HepG2 (cell line): ENCODE data around the gene KRTAP6-1. TPM values are rescaled to one million over a fixed set of nuclear protein-coding genes. Genes with fewer than 3 reads are reported as not detected.
A peak's percentile ranks its signal among the peaks of the same experiment; 100 is the strongest.

Source experiments
- ATAC-seq: fragments of 200-7000 bp; cut with Tn5 transposase; 3 replicates; pipeline ENCODE4 v1.9.1; 2020; ENCODE audit warnings: mild to moderate bottlenecking, moderate library complexity
- BruUV-seq: library from RNA; stranded (reverse); fragments of 400-500 nt; replicated peaks from 2 replicates; lab custom pipeline; 2021; lab: Mats Ljungman, UMichigan
- CTCF ChIA-PET: fragments of 300-600 bp; formaldehyde crosslinking; extraction: SDS; loops from one replicate; lab custom pipeline; 2021; ENCODE audit warnings: low total read pairs, inconsistent platforms, low intra/inter-chr PET ratio; lab: Yijun Ruan, JAX
- POLR2A ChIA-PET: fragments of 350-600 bp; sonication (Branson Sonifier 250); formaldehyde crosslinking; loops from one replicate; lab custom pipeline; 2020; ENCODE audit warnings: antibody characterized with exemption, inconsistent platforms; lab: Yijun Ruan, JAX
- DNase-seq: peaks from one replicate; pipeline ENCODE4 v3.0.0-alpha.2; 2015; ENCODE audit warnings: low spot score
- FAIRE-seq: peaks from 3 replicates; lab custom pipeline; 2011; peaks lifted over from hg19 to GRCh38; lab: Jason Lieb, UNC
- H2AFZ ChIP-seq: one replicate; pipeline ENCODE4 v1.6.1; 2011; ENCODE audit warnings: low read length, inconsistent platforms
- H3K27ac ChIP-seq: fragments of 300-600 bp; 3 replicates; pipeline ENCODE4 v1.8.0; 2011; ENCODE audit warnings: mixed run types, mild to moderate bottlenecking, mixed read lengths, low read length, inconsistent platforms; ENCODE audit not compliant: insufficient read depth; ENCODE audit errors: extremely low read length
- H3K27me3 ChIP-seq, 2 experiments: fragments of 200-600 bp in 1 of 2; 2 replicates in 1 of 2; 3 replicates in 1 of 2; pipeline versions ENCODE4 v1.6.0 to v1.8.0; 2011; ENCODE audit warnings: low read length in 2 of 2, mild to moderate bottlenecking in 2 of 2, moderate library complexity in 2 of 2, inconsistent platforms in 1 of 2; ENCODE audit not compliant: insufficient read depth in 2 of 2, control insufficient read depth in 1 of 2
- H3K36me3 ChIP-seq, 2 experiments: fragments of 200-600 bp in 1 of 2; replicated peaks in 1 of 2; 2 replicates in 1 of 2; 3 replicates in 1 of 2; pipeline versions ENCODE4 v1.5.1 to v1.8.0; 2011; ENCODE audit warnings: low read length in 2 of 2, inconsistent platforms in 1 of 2; ENCODE audit not compliant: insufficient read depth in 2 of 2, control insufficient read depth in 1 of 2
- H3K4me1 ChIP-seq: 2 replicates; pipeline ENCODE4 v1.5.1; 2012; ENCODE audit warnings: low read length, inconsistent platforms; ENCODE audit not compliant: insufficient read depth
- H3K4me2 ChIP-seq: 2 replicates; pipeline ENCODE4 v1.6.0; 2011; ENCODE audit warnings: low read depth, low read length, inconsistent platforms
- H3K4me3 ChIP-seq, 3 experiments: fragments of 200-600 bp in 1 of 3; sonication (generic), shearing (Covaris generic) in 1 of 3; replicated peaks in 1 of 3; 2 replicates each; pipeline ENCODE4 v1.5.1; 2011 to 2016; ENCODE audit warnings: low read length in 3 of 3, inconsistent platforms in 2 of 3, low read depth in 2 of 3, mild to moderate bottlenecking in 2 of 3, control low read depth in 1 of 3, mixed read lengths in 1 of 3; ENCODE audit not compliant: insufficient read depth in 1 of 3
- H3K79me2 ChIP-seq: one replicate; pipeline ENCODE4 v1.6.1; 2011; ENCODE audit warnings: low read length, inconsistent platforms; ENCODE audit not compliant: insufficient read depth
- H3K9ac ChIP-seq: 2 replicates; pipeline ENCODE4 v1.6.0; 2011; ENCODE audit warnings: mild to moderate bottlenecking, low read depth, low read length, inconsistent platforms; ENCODE audit not compliant: insufficient read depth
- H3K9me3 ChIP-seq: 2 replicates; pipeline ENCODE4 v1.5.1; 2012; ENCODE audit warnings: mild to moderate bottlenecking, low read length
- H4K20me1 ChIP-seq: 2 replicates; pipeline ENCODE4 v1.6.0; 2011; ENCODE audit warnings: inconsistent platforms, mild to moderate bottlenecking, low read length, moderate library complexity; ENCODE audit not compliant: insufficient read depth
- GMEB1 ChIP-seq: sonication (generic); formaldehyde crosslinking; IDR thresholded peaks from 2 replicates; pipeline ENCODE4 v1.5.1; 2020; ENCODE audit warnings: missing genetic modification reagents, mild to moderate bottlenecking, borderline replicate concordance
- MAFK ChIP-seq, 2 experiments: IDR thresholded peaks in 1 of 2; conservative IDR thresholded peaks in 1 of 2; 2 replicates each; pipeline ENCODE4 v1.6.1; 2011; ENCODE audit warnings: improper control_type of control experiment in 2 of 2, low read length in 2 of 2
- NFE2L2 ChIP-seq: fragments of 150-350 bp; IDR thresholded peaks from 2 replicates; pipeline ENCODE4 v1.6.1; 2014; ENCODE audit warnings: low read length
- RFX1 ChIP-seq: fragments of 450-650 bp; IDR thresholded peaks from 2 replicates; pipeline ENCODE4 v1.6.1; 2017
- ZBTB1 ChIP-seq: sonication (generic); formaldehyde crosslinking; IDR thresholded peaks from 2 replicates; pipeline ENCODE4 v1.4.0; 2020; ENCODE audit warnings: missing genetic modification reagents, borderline replicate concordance
- ZNF30 ChIP-seq: sonication (generic); formaldehyde crosslinking; IDR thresholded peaks from 2 replicates; pipeline ENCODE4 v1.5.0; 2020; ENCODE audit warnings: mild to moderate bottlenecking, missing genetic modification reagents
- ZNF317 ChIP-seq: sonication (generic); formaldehyde crosslinking; IDR thresholded peaks from 2 replicates; pipeline ENCODE4 v1.5.0; 2020; ENCODE audit warnings: mild to moderate bottlenecking, missing genetic modification reagents
- ZNF326 ChIP-seq: sonication (generic); formaldehyde crosslinking; IDR thresholded peaks from 2 replicates; pipeline ENCODE4 v1.4.0; 2020; ENCODE audit warnings: missing genetic modification reagents, borderline replicate concordance
- WGBS: methylation state at CpG from one replicate; pipeline ENCODE4 v1.1.6; 2017; ENCODE audit warnings: low lambda C conversion rate; 5-methylcytosine and 5-hydroxymethylcytosine counted together
- in situ Hi-C: cut with HindIII; loops from 2 replicates; pipeline ENCODE4 v1.10.0; 2017; ENCODE audit warnings: low pct_unique_long_range_greater_than_20kb; ENCODE audit not compliant: extremely low pct_ligation_motif_present
- intact Hi-C: fragments of 100-400 bp; cut with micrococcal nuclease; formaldehyde crosslinking; loops from one replicate; pipeline ENCODE4 v1.10.0; 2022; ENCODE audit not compliant: unreplicated experiment
- polyA plus RNA-seq, 8 experiments: library from polyadenylated mRNA; depleted of rRNA in 3 of 8; stranded (reverse) in 7 of 8; unstranded in 1 of 8; fragments of >200 nt; fragmentation: Illumina TruSeq in 4 of 8; extraction: Trizol in 4 of 8; gene quantifications; 2 replicates each; pipeline versions ENCODE4 v1.2.1 to v1.2.3, GENCODE V29; 2011 to 2016; ENCODE audit warnings: low read depth in 4 of 8, missing spikeins in 1 of 8, mixed read lengths in 1 of 8; ENCODE audit not compliant: insufficient read depth in 1 of 8
- total RNA-seq, 5 experiments: library from RNA; depleted of rRNA; stranded (reverse); fragments of >200 nt; fragmentation: Illumina TruSeq; extraction: Trizol; gene quantifications; 2 replicates each; pipeline ENCODE4 v1.2.3, GENCODE V29; 2016; ENCODE audit warnings: low read depth in 1 of 5

Gene KRTAP6-1
- total and polyA plus RNA-seq, 2 of the 13 experiments (the other 11 are each of a cell fraction or from before 2014, with no cell fraction given) = not detected

- H3K27ac ChIP-seq = no peak within 1 kb of the TSS
- H3K4me1 ChIP-seq = no peaks in the 10 kb centered on the region
- intact Hi-C loops (no loop called here), in situ Hi-C loops (no loop called here)
- WGBS = 0% methylated on average over 1 of the region's 1 CpG
- no peak for DNase-seq
- H3K4me2 ChIP-seq = no peak within 1 kb of the TSS
- H2AFZ ChIP-seq = no peak within 1 kb of the TSS
- ChIA-PET CTCF (no interaction called here), POLR2A (no interaction called here)
- H4K20me1 ChIP-seq = no peaks in the 10 kb centered on the region
- H3K36me3 ChIP-seq = no peaks in the 10 kb centered on the region
- TF ChIP-seq ZNF30 (CRISPR knock-in tag) (no peak), RFX1 (no peak), ZNF317 (no peak), MAFK (conservative IDR thresholded peaks at IDR 0.05 in 1 of 2, IDR thresholded peaks at IDR 0.05 in 1 of 2; ENCODE audit: low read length in 2 of 2) (0 out of 4 replicates have a peak, but pooled peaks of 1 of the 2 experiments have one; percentile 8), NFE2L2 (no peak)
- H3K9ac ChIP-seq = no peak within 1 kb of the TSS
- H3K27me3 ChIP-seq = no peaks in the 10 kb centered on the region
- ATAC-seq = no peak
- BruUV-seq = no TSS peak
- peaks cover 91% of the 10 kb centered on the region for H3K9me3 ChIP-seq
- H3K4me3 ChIP-seq = no peak within 1 kb of the TSS
- no peak for FAIRE-seq
- no peaks in the 10 kb centered on the region for H3K79me2 ChIP-seq
These were observed 12.9 kb downstream of the KRTAP6-1 start, which contains the start of gene KRTAP22-1 for GRCh38 chr21:30600787-30601186. KRTAP22-1 (plus strand) TSS chr21:30601087.

- no peak for FAIRE-seq
These were observed 14.9 kb downstream of the KRTAP6-1 start, which contains the start of gene KRTAP6-2 for GRCh38 chr21:30598802-30599201. KRTAP6-2 (minus strand) TSS chr21:30598902; CDS start chr21:30598874, 28 bp downstream.

More at GRCh38 chr21:30598802-30599201, 14.9 kb downstream of the KRTAP6-1 start, which contains the start of gene KRTAP6-2:
- H4K20me1 ChIP-seq = no peaks in the 10 kb centered on the region
- no peaks in the 10 kb centered on the region for H3K27me3 ChIP-seq
- in situ Hi-C loops = no loop called here
- TF ChIP-seq ZBTB1 (no peak), GMEB1 (no peak), ZNF326 (no peak)
- ATAC-seq (no peak), DNase-seq (no peak)
- POLR2A ChIA-PET = no interaction called here
- H3K36me3 ChIP-seq = no peaks in the 10 kb centered on the region
- intact Hi-C loops = no loop called here
- no peaks in the 10 kb centered on the region for H3K79me2 ChIP-seq
- peaks cover 92% of the 10 kb centered on the region for H3K9me3 ChIP-seq
- CTCF ChIA-PET = no interaction called here
- H3K4me1 ChIP-seq = no peaks in the 10 kb centered on the region
- no peak within 1 kb of the TSS for H3K9ac ChIP-seq
- no peak within 1 kb of the TSS for H2AFZ ChIP-seq
- no peak within 1 kb of the TSS for H3K4me3 ChIP-seq
- 67% methylated on average over 6 of the region's 6 CpGs for WGBS
- H3K4me2 ChIP-seq = no peak within 1 kb of the TSS
- BruUV-seq = no TSS peak
- H3K27ac ChIP-seq = no peak within 1 kb of the TSS
